Fibroblast of skin of back (primary cell): ENCODE results near the gene C2CD2L. TPM values are rescaled to one million over a fixed set of nuclear protein-coding genes. Genes with fewer than 3 reads are reported as not detected.
A peak's percentile ranks its signal among the peaks of the same experiment; 100 is the strongest.
"Not testable (repeated sequence)": the region's sequence is repeated elsewhere in the genome, so short reads cannot be mapped to it uniquely, and the experiment has no call there.

Experiments
- DNase-seq: peaks from one replicate; pipeline ENCODE4 v3.0.0-alpha.2; 2013
- polyA plus RNA-seq, 2 experiments: library from polyadenylated mRNA; unstranded; fragments of 120-200 nt; gene quantifications; one replicate each; pipeline ENCODE4 v1.2.1, GENCODE V29; 2013; ENCODE audit not compliant: insufficient read length in 2 of 2

C2CD2L gene
- 14.4 TPM for polyA plus RNA-seq (2013, experiment 1 of 2; ENCODE audit: insufficient read length)
- 9.8 TPM for polyA plus RNA-seq (2013, experiment 2 of 2; ENCODE audit: insufficient read length)

GRCh38 chr11:119106564-119107537, at the start of gene C2CD2L:
Gene C2CD2L (plus strand): TSS chr11:119107344. CDS start chr11:119107742, 398 bp downstream.
- peak; percentile 90 for DNase-seq

GRCh38 chr11:119059128-119059527, 48.0 kb upstream of the C2CD2L start:
- DNase-seq: not testable (repeated sequence)

GRCh38 chr11:119061256-119061655, 45.9 kb upstream of the C2CD2L start:
- DNase-seq: no peak

GRCh38 chr11:119062779-119063178, 44.4 kb upstream of the C2CD2L start:
- DNase-seq: peak; percentile 37

GRCh38 chr11:119065369-119065768, 41.8 kb upstream of the C2CD2L start:
- DNase-seq: peak; percentile 41

- peak; percentile 96 for DNase-seq
Measured at GRCh38 chr11:119067371-119068222, 39.5 kb upstream of the C2CD2L start, which contains the start of gene VPS11. Gene VPS11 (plus strand): TSS chr11:119067818. CDS start chr11:119067824, 6 bp downstream.

- DNase-seq: no peak
Measured at GRCh38 chr11:119077839-119078238, 29.3 kb upstream of the C2CD2L start.

- DNase-seq: no peak
Measured at GRCh38 chr11:119078675-119079420, 28.3 kb upstream of the C2CD2L start.

GRCh38 chr11:119081682-119082260, 25.4 kb upstream of the C2CD2L start:
- no peak for DNase-seq

- peak; percentile 96 for DNase-seq
Measured at GRCh38 chr11:119084663-119085436, 22.3 kb upstream of the C2CD2L start, which contains the start of gene HMBS. Gene HMBS (plus strand): TSS chr11:119084881. CDS start chr11:119085034, 153 bp downstream.

GRCh38 chr11:119085437-119085847, 21.7 kb upstream of the C2CD2L start:
- DNase-seq: no peak

GRCh38 chr11:119087123-119087522, 20.0 kb upstream of the C2CD2L start:
- no peak for DNase-seq

- DNase-seq: no peak
Measured at GRCh38 chr11:119087747-119088241, 19.4 kb upstream of the C2CD2L start.

- no peak for DNase-seq
Measured at GRCh38 chr11:119088406-119088805, 18.7 kb upstream of the C2CD2L start.

- no peak for DNase-seq
Measured at GRCh38 chr11:119089319-119089718, 17.8 kb upstream of the C2CD2L start.

GRCh38 chr11:119091178-119091577, 16.0 kb upstream of the C2CD2L start:
- DNase-seq: no peak

GRCh38 chr11:119091966-119092879, 14.9 kb upstream of the C2CD2L start:
- DNase-seq: no peak

- no peak for DNase-seq
Measured at GRCh38 chr11:119092880-119093842, 14.0 kb upstream of the C2CD2L start.
